ENCODE data around the gene FHIT. TPM values are rescaled to one million over a fixed set of nuclear protein-coding genes. Genes with fewer than 3 reads are reported as not detected.

Gene FHIT
- total RNA-seq, 1 experiment from 2014 or later = 3.6 TPM

DNA sequence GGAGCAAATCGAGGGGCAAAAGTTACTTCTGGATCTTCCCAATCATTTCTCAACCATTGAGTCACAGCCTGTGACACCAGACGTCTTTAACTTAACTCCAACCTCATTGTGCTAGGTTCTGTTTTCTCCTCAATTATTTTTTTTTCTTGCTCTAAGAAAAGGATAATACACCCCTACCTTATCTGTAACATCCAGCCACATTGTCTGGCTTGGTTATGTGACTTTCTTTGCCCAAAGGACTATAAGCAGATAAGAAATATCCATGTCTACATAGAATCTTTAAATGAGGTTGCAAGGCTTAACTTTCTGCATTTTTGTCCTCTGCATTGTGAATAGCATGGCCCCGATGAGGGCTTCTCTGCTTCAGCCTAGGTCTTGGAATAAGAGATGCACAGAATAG lies 1419.0 kb downstream of the FHIT start:
- Histone ChIP-seq H4K20me1 (ENCODE audit: low read length) (no peaks in the 10 kb centered on the region), H3K9me3 (ENCODE audit: low read length) (no peaks in the 10 kb centered on the region), H3K27me3 (ENCODE audit: low read length) (no peaks in the 10 kb centered on the region), H3K4me2 (ENCODE audit: low read length) (no peak overlapping the region), H3F3A (ENCODE audit: low read length, unreplicated experiment) (no peaks in the 10 kb centered on the region), H3K79me2 (ENCODE audit: low read length) (no peaks in the 10 kb centered on the region), H2AFZ (ENCODE audit: low read length) (no peak overlapping the region), H3K9me2 (replicated peaks; ENCODE audit: low read length) (no peaks in the 10 kb centered on the region), H3K9ac (ENCODE audit: low read length) (no peak overlapping the region), H3K4me1 (ENCODE audit: insufficient read depth, low read length) (no peaks in the 10 kb centered on the region), H3K27ac (ENCODE audit: low read length) (no peak overlapping the region), H3K36me3 (ENCODE audit: low read depth, low read length) (no peaks in the 10 kb centered on the region), H3K4me3 (ENCODE audit: low read length) (no peak overlapping the region)
- TF ChIP-seq EZH2phosphoT487 (IDR thresholded peaks at IDR 0.05; ENCODE audit: borderline replicate concordance, low read length) = no peak
- TF ChIP-seq EZH2 (IDR thresholded peaks at IDR 0.05; ENCODE audit: low read length, unreplicated experiment) = no peak
- ChIA-PET CTCF (no interaction called here), POLR2A (ENCODE audit: unreplicated experiment) (no interaction called here)
- intact Hi-C loops (cut with micrococcal nuclease) = no loop called here
- BruUV-seq (replicated peaks) = no TSS peak
- DNase-seq (no peak), ATAC-seq (no peak)

DNA sequence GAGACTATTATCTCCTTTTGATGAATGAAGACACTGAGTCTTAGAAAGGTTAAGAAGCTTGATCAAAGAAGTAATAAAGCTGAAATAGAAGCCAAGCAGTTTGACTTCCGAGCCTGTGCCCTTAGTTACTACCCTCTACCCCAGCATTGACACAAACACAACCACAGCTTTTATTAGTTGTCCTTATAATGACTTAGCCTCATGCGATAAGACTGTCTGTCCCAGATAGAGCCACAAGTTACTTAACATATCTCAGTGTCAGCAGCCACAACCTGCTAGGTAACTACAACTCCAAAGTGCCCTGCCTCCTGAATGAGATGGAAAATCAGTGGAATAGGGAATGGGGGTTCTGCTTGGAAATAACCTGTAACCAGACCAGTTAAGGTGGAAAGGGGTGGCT lies 1419.9 kb downstream of the FHIT start:
- Histone ChIP-seq H3K27ac (ENCODE audit: low read length) (no peak overlapping the region), H3K79me2 (ENCODE audit: low read length) (no peaks in the 10 kb centered on the region), H3K9ac (ENCODE audit: low read length) (no peak overlapping the region), H3K4me3 (ENCODE audit: low read length) (no peak overlapping the region), H3K36me3 (ENCODE audit: low read depth, low read length) (no peaks in the 10 kb centered on the region), H4K20me1 (ENCODE audit: low read length) (no peaks in the 10 kb centered on the region), H3K27me3 (ENCODE audit: low read length) (no peaks in the 10 kb centered on the region), H3K9me2 (replicated peaks; ENCODE audit: low read length) (no peaks in the 10 kb centered on the region), H3K4me1 (ENCODE audit: insufficient read depth, low read length) (no peaks in the 10 kb centered on the region), H2AFZ (ENCODE audit: low read length) (no peak overlapping the region), H3K4me2 (ENCODE audit: low read length) (no peak overlapping the region), H3F3A (ENCODE audit: low read length, unreplicated experiment) (no peaks in the 10 kb centered on the region), H3K9me3 (ENCODE audit: low read length) (no peaks in the 10 kb centered on the region)
- DNase-seq (no peak), ATAC-seq (no peak)
- ChIA-PET CTCF (no interaction called here), POLR2A (ENCODE audit: unreplicated experiment) (no interaction called here)
- TF ChIP-seq EZH2phosphoT487 (IDR thresholded peaks at IDR 0.05; ENCODE audit: borderline replicate concordance, low read length) (no peak), EZH2 (IDR thresholded peaks at IDR 0.05; ENCODE audit: low read length, unreplicated experiment) (no peak)
- TF ChIP-seq, protein P1, sequence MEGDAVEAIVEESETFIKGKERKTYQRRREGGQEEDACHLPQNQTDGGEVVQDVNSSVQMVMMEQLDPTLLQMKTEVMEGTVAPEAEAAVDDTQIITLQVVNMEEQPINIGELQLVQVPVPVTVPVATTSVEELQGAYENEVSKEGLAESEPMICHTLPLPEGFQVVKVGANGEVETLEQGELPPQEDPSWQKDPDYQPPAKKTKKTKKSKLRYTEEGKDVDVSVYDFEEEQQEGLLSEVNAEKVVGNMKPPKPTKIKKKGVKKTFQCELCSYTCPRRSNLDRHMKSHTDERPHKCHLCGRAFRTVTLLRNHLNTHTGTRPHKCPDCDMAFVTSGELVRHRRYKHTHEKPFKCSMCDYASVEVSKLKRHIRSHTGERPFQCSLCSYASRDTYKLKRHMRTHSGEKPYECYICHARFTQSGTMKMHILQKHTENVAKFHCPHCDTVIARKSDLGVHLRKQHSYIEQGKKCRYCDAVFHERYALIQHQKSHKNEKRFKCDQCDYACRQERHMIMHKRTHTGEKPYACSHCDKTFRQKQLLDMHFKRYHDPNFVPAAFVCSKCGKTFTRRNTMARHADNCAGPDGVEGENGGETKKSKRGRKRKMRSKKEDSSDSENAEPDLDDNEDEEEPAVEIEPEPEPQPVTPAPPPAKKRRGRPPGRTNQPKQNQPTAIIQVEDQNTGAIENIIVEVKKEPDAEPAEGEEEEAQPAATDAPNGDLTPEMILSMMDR (conservative IDR thresholded peaks at IDR 0.05; ENCODE audit: low read depth, low read length) = no peak
- intact Hi-C loops (cut with micrococcal nuclease) = no loop called here
- no TSS peak for BruUV-seq (replicated peaks)

DNA sequence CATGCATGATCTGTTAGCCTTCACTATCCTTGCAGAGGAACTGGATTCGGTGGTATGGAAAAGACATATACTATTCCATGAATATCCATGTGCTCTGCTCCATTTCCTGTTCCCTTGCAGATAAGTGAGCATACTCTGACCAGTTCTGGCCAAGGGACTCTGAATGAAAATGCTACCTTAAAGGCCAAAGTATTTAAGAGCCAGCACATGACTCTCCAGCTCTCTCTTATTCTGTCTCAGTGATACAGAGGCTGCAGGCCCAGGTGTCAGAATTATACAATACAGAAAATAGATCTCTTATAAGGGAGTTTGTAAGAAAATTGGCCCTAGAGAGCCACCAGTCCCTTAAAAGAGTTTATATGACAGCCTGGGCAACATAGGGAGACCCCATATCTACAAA lies 1421.7 kb downstream of the FHIT start:
- Histone ChIP-seq H4K20me1 (ENCODE audit: low read length) (no peaks in the 10 kb centered on the region), H3K9me2 (replicated peaks; ENCODE audit: low read length) (no peaks in the 10 kb centered on the region), H3K4me1 (ENCODE audit: insufficient read depth, low read length) (no peaks in the 10 kb centered on the region), H3K4me2 (ENCODE audit: low read length) (no peak overlapping the region), H3F3A (ENCODE audit: low read length, unreplicated experiment) (no peaks in the 10 kb centered on the region), H3K27ac (ENCODE audit: low read length) (no peak overlapping the region), H3K4me3 (ENCODE audit: low read length) (no peak overlapping the region), H2AFZ (ENCODE audit: low read length) (no peak overlapping the region), H3K36me3 (ENCODE audit: low read depth, low read length) (no peaks in the 10 kb centered on the region), H3K79me2 (ENCODE audit: low read length) (no peaks in the 10 kb centered on the region), H3K27me3 (ENCODE audit: low read length) (no peaks in the 10 kb centered on the region), H3K9me3 (ENCODE audit: low read length) (no peaks in the 10 kb centered on the region), H3K9ac (ENCODE audit: low read length) (no peak overlapping the region)
- ChIA-PET POLR2A (ENCODE audit: unreplicated experiment) (no interaction called here), CTCF (no interaction called here)
- TF ChIP-seq EZH2 (IDR thresholded peaks at IDR 0.05; ENCODE audit: low read length, unreplicated experiment) = no peak
- TF ChIP-seq, protein P1 (conservative IDR thresholded peaks at IDR 0.05; ENCODE audit: low read depth, low read length) = no peak
- TF ChIP-seq EZH2phosphoT487 (IDR thresholded peaks at IDR 0.05; ENCODE audit: borderline replicate concordance, low read length) = no peak
- intact Hi-C loops (cut with micrococcal nuclease) = no loop called here
- DNase-seq (no peak), ATAC-seq (no peak)
- BruUV-seq (replicated peaks) = no TSS peak

All from PC-3 (cell line).